ENCODE results near the gene CITED4.
"Not testable (repeated sequence)": the region's sequence is repeated elsewhere in the genome, so short reads cannot be mapped to it uniquely, and the experiment has no call there.

Gene CITED4

GRCh38 chr1:40862008-40862863 lies at the start of gene CITED4:
Gene CITED4, minus strand, starts transcription at chr1:40862363. Its CDS starts 236 bp downstream, at chr1:40862127.
- in situ Hi-C loops (cut with HindIII; ENCODE audit: low sequenced_read_pairs) = no loop called here

- in situ Hi-C loops (cut with HindIII; ENCODE audit: low sequenced_read_pairs) = no loop called here
Measured at GRCh38 chr1:40911105-40911504, 48.9 kb upstream of the CITED4 start.

- in situ Hi-C loops (cut with HindIII; ENCODE audit: low sequenced_read_pairs) = no loop called here
Measured at GRCh38 chr1:40909281-40909680, 47.1 kb upstream of the CITED4 start.

GRCh38 chr1:40908350-40908749 lies 46.2 kb upstream of the CITED4 start:
- in situ Hi-C loops (cut with HindIII; ENCODE audit: low sequenced_read_pairs) = no loop called here

GRCh38 chr1:40907899-40908298 lies 45.7 kb upstream of the CITED4 start:
- in situ Hi-C loops (cut with HindIII; ENCODE audit: low sequenced_read_pairs) = no loop called here

- in situ Hi-C loops (cut with HindIII; ENCODE audit: low sequenced_read_pairs) = no loop called here
Measured at GRCh38 chr1:40906781-40907400, 44.7 kb upstream of the CITED4 start.

GRCh38 chr1:40905061-40905460 lies 42.9 kb upstream of the CITED4 start:
- in situ Hi-C loops (cut with HindIII; ENCODE audit: low sequenced_read_pairs) = no loop called here

GRCh38 chr1:40903106-40903505 lies 40.9 kb upstream of the CITED4 start:
- in situ Hi-C loops (cut with HindIII; ENCODE audit: low sequenced_read_pairs) = no loop called here

GRCh38 chr1:40901886-40902852 lies 40.0 kb upstream of the CITED4 start:
- in situ Hi-C loops (cut with HindIII; ENCODE audit: low sequenced_read_pairs) = no loop called here

GRCh38 chr1:40899230-40899870 lies 37.2 kb upstream of the CITED4 start:
- in situ Hi-C loops (cut with HindIII; ENCODE audit: low sequenced_read_pairs) = no loop called here

- in situ Hi-C loops (cut with HindIII; ENCODE audit: low sequenced_read_pairs) = no loop called here
Measured at GRCh38 chr1:40898431-40898901, 36.3 kb upstream of the CITED4 start.

- in situ Hi-C loops (cut with HindIII; ENCODE audit: low sequenced_read_pairs) = no loop called here
Measured at GRCh38 chr1:40897513-40897912, 35.4 kb upstream of the CITED4 start.

- in situ Hi-C loops (cut with HindIII; ENCODE audit: low sequenced_read_pairs) = no loop called here
Measured at GRCh38 chr1:40896482-40896881, 34.3 kb upstream of the CITED4 start.

- in situ Hi-C loops (cut with HindIII; ENCODE audit: low sequenced_read_pairs) = no loop called here
Measured at GRCh38 chr1:40895601-40896000, 33.4 kb upstream of the CITED4 start.

- in situ Hi-C loops (cut with HindIII; ENCODE audit: low sequenced_read_pairs) = not testable (repeated sequence)
Measured at GRCh38 chr1:40894858-40895257, 32.7 kb upstream of the CITED4 start.

GRCh38 chr1:40894455-40894854 lies 32.3 kb upstream of the CITED4 start:
- in situ Hi-C loops (cut with HindIII; ENCODE audit: low sequenced_read_pairs) = no loop called here

GRCh38 chr1:40893946-40894345 lies 31.8 kb upstream of the CITED4 start:
- in situ Hi-C loops (cut with HindIII; ENCODE audit: low sequenced_read_pairs) = no loop called here

GRCh38 chr1:40892354-40892753 lies 30.2 kb upstream of the CITED4 start:
- in situ Hi-C loops (cut with HindIII; ENCODE audit: low sequenced_read_pairs) = no loop called here

GRCh38 chr1:40890771-40891170 lies 28.6 kb upstream of the CITED4 start:
- in situ Hi-C loops (cut with HindIII; ENCODE audit: low sequenced_read_pairs) = no loop called here

- in situ Hi-C loops (cut with HindIII; ENCODE audit: low sequenced_read_pairs) = no loop called here
Measured at GRCh38 chr1:40887652-40888051, 25.5 kb upstream of the CITED4 start.

GRCh38 chr1:40887012-40887378 lies 24.8 kb upstream of the CITED4 start:
- in situ Hi-C loops (cut with HindIII; ENCODE audit: low sequenced_read_pairs) = no loop called here
